Activated CD4-positive, alpha-beta T cell treated with anti-CD3 and anti-CD28 coated beads for 36 hours (primary cell): Measurements from ENCODE around the gene UBE2K. TPM values are rescaled to one million over a fixed set of nuclear protein-coding genes. Genes with fewer than 3 reads are reported as not detected.
"Not testable (repeated sequence)": the region's sequence is repeated elsewhere in the genome, so short reads cannot be mapped to it uniquely, and the experiment has no call there.

Source experiments
- ATAC-seq: fragments of 200-7000 bp; cut with Tn5 transposase; one replicate; pipeline ENCODE4 v1.10.0; 2021; ENCODE audit warnings: mild to moderate bottlenecking, moderate library complexity
- CTCF ChIA-PET: fragments of 350-600 bp; sonication (Branson Sonifier 250); formaldehyde crosslinking; loops from one replicate; lab custom pipeline; 2021; ENCODE audit warnings: antibody characterized with exemption; lab: Charles Lee
- POLR2A ChIA-PET: fragments of 350-600 bp; sonication (Branson Sonifier 250); formaldehyde crosslinking; loops from one replicate; lab custom pipeline; 2021; ENCODE audit warnings: antibody characterized with exemption, inconsistent platforms; lab: Charles Lee
- DNase-seq: peaks from one replicate; pipeline ENCODE4 v3.0.0-alpha.2; 2020
- H3K27ac Mint-ChIP-seq: one replicate; pipeline ENCODE4 v1.8.0; 2021; ENCODE audit warnings: mixed read lengths
- H3K27me3 Mint-ChIP-seq: one replicate; pipeline ENCODE4 v1.8.0; 2021; ENCODE audit warnings: mixed read lengths
- H3K36me3 Mint-ChIP-seq: one replicate; pipeline ENCODE4 v1.8.0; 2021; ENCODE audit warnings: low read depth, mixed read lengths
- H3K4me1 Mint-ChIP-seq: one replicate; pipeline ENCODE4 v1.8.0; 2021; ENCODE audit warnings: mixed read lengths
- H3K4me3 Mint-ChIP-seq: one replicate; pipeline ENCODE4 v1.8.0; 2021; ENCODE audit warnings: mild to moderate bottlenecking, moderate library complexity, mixed read lengths
- H3K9me3 Mint-ChIP-seq: one replicate; pipeline ENCODE4 v1.8.0; 2021; ENCODE audit warnings: low read depth, mixed read lengths
- intact Hi-C, 2 experiments: fragments of 100-400 bp; cut with DNase I in 1 of 2; cut with micrococcal nuclease in 1 of 2; formaldehyde crosslinking; loops; one replicate each; pipeline versions ENCODE4 v1.14.2 to v1.15.1; 2022 to 2024; cut with DNase I, micrococcal nuclease
- total RNA-seq, 2 experiments: library from RNA; stranded (reverse); gene quantifications; one replicate each; pipeline ENCODE4 v1.2.3, GENCODE V29; 2021

Gene UBE2K, protein sequence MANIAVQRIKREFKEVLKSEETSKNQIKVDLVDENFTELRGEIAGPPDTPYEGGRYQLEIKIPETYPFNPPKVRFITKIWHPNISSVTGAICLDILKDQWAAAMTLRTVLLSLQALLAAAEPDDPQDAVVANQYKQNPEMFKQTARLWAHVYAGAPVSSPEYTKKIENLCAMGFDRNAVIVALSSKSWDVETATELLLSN
- 100 to 1,000 TPM in 1 of 2 experiments, 10 to 100 TPM in 1; 87.2 to 122 TPM for total RNA-seq

DNA sequence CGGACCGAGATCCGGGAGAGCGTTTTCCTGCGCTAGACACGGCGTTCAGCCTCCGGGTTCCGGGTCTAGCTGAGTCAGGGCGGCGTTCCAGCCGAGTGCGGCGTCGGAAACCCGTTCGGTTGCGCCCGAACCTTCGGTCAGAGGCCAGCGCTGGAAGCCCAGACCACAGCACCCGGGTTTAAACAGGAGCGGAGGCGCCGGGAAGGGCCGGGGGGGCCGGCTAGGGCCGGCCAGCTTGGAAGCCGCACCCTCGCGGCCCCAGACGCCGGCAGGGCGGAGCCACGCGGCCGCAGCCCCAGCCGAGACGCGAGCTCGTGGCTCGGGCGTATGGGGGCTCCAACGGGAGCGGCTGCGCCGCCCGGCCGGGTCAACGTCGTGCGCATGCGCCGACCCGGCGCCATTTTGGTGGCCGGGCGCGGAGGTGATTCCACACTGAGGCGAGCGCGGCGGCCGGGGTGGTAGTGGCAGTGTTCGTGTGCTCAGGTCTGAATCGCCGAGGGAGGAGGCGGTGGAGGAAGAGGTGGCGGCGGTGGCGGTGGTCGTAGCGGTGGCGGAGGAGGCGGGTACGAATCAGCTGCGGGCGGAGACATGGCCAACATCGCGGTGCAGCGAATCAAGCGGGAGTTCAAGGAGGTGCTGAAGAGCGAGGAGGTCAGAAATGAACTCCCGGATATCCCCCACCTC, at the start of gene UBE2K:
Gene UBE2K, plus strand, starts transcription at position 397 of the 684 bp plus-strand sequence. Its CDS starts 192 bp downstream, at position 589.
- DNase-seq (peak; percentile 93), ATAC-seq (peak; percentile 87)
- Mint-ChIP-seq H3K4me1 (peaks cover 28% of the 10 kb centered on the region), H3K4me3 (peak within 1 kb of the TSS; percentile 99), H3K9me3 (no peaks in the 10 kb centered on the region), H3K36me3 (peaks cover 14% of the 10 kb centered on the region), H3K27ac (peak within 1 kb of the TSS; percentile 99), H3K27me3 (no peaks in the 10 kb centered on the region)
- ChIA-PET POLR2A (interaction anchor here (0.6 to 1.2 kb wide), 3 partner anchors 19 to 278 kb away, joined by 3 to 4 read pairs (median 3); no protein-coding TSS in a partner anchor), CTCF (interaction anchor here (0.6 to 1.0 kb wide), 7 partner anchors 14 to 1011 kb away, joined by 3 to 4 read pairs (median 3); no protein-coding TSS in a partner anchor)
- intact Hi-C loops = loop anchor here (1.0 to 10.0 kb wide), 14 partner anchors 49 to 619 kb away; partner anchors contain the start of genes LIAS (in 2 of the 2), UGDH (in 2 of the 2), N4BP2 (in 1 of the 2) and PDS5A (in 1 of the 2)

DNA sequence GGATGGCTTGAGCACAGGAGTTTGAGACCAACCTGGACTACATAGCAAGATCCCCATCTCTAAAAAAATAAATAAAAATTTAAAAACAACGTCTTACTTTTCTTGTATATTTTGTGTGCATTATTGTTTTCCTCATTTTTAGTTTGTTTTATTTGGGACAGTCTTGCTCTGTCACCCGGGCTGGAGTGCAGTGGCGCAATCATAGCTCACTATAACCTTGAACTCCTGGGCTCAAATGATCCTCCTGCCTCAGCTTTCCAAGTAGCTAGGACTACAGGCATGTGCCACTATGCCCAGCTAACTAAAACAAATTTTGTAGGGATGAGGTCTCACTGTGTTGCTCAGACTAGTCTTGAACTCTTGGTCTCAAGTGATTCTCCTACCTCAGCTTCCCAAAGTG, 49.7 kb upstream of the UBE2K start:
- H3K9me3 Mint-ChIP-seq = no peaks in the 10 kb centered on the region
- no peak overlapping the region for H3K27ac Mint-ChIP-seq
- DNase-seq (no peak), ATAC-seq (no peak)
- ChIA-PET CTCF (interaction anchor here (0.5 to 1.5 kb wide), 4 partner anchors 9 to 180 kb away, joined by 3 read pairs; no protein-coding TSS in a partner anchor), POLR2A (interaction anchor here (0.6 kb wide), 1 partner anchor 99 kb away, joined by 5 read pairs; no protein-coding TSS in a partner anchor)
- H3K27me3 Mint-ChIP-seq = no peaks in the 10 kb centered on the region
- H3K36me3 Mint-ChIP-seq = no peaks in the 10 kb centered on the region
- no peak overlapping the region for H3K4me3 Mint-ChIP-seq
- no peaks in the 10 kb centered on the region for H3K4me1 Mint-ChIP-seq
- intact Hi-C loops = no loop called here

DNA sequence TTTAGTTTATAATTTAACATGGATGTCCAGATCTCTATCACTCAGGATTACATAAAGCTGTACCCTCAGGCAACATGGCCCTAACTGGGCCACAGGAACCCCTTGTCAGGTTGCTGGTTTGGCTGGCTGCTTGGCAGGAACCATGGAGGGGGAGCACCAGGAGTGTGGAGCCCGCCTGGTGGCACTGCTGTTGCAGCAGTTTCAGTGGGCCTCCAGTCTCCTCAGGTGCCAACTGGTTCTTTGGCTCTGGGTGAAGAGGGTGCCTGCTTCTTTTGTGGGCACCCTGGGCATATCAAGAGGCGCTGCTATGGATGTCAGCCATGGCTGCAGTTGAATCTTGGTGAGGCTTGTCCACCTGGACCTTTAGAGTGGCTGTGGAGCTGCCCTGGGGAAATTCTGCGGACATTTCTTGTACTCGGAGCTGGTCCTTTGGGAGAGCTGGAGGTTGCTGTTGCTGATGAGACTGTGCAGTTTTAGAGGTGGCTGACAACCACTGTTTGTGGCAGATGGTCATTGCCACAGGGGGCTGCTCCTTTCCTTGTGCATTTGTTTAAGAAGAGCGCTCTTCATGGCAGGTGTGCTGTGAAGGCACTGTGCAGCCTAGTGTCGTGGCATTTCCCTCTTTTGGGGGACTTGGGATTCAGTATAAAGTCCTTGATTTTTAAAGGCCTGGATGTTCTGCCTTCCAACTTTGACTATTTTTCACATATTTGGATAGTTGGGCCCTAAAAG, 48.9 kb upstream of the UBE2K start:
- intact Hi-C loops = no loop called here
- Mint-ChIP-seq H3K27ac (no peak overlapping the region), H3K9me3 (no peaks in the 10 kb centered on the region), H3K4me1 (no peaks in the 10 kb centered on the region), H3K36me3 (no peaks in the 10 kb centered on the region), H3K27me3 (no peaks in the 10 kb centered on the region), H3K4me3 (no peak overlapping the region)
- no peak for DNase-seq
- POLR2A ChIA-PET = no interaction called here
- no peak for ATAC-seq
- CTCF ChIA-PET = interaction anchor here (0.8 to 1.5 kb wide), 2 partner anchors 12 to 180 kb away, joined by 3 read pairs; no protein-coding TSS in a partner anchor

DNA sequence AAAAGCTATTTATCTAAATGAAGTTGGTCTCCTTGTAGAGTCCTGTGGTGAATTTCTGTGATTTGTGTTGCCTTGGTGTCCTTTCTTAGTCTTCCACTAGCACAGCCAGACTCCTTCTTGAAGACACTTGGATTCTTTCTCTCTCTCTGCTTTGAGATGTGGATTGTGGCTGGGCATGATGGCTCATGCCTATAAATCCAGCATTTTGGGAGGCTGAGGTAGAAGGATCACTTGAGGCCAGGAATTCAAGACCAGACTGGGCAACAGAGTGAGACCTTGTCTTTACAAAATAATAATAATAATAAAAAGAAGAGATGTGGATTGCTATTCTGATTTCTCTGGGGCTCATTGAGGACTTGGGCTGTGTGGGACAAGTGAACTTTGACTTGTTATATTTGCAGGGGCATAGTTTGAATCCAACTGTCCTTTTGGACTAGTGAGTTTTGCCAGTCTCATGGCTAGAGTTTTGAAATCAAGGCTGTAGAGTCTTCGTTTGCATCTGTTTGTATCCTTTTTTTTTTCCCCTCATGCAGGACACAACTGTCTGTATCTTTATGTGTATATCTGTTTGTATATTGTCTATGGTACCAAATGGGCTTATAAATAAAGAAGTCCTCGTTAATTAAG, 48.2 kb upstream of the UBE2K start:
- H3K9me3 Mint-ChIP-seq = no peaks in the 10 kb centered on the region
- H3K27ac Mint-ChIP-seq = no peak overlapping the region
- intact Hi-C loops = no loop called here
- no peaks in the 10 kb centered on the region for H3K27me3 Mint-ChIP-seq
- H3K4me3 Mint-ChIP-seq = no peak overlapping the region
- DNase-seq (no peak), ATAC-seq (no peak)
- H3K4me1 Mint-ChIP-seq = no peaks in the 10 kb centered on the region
- POLR2A ChIA-PET = no interaction called here
- CTCF ChIA-PET = no interaction called here
- no peaks in the 10 kb centered on the region for H3K36me3 Mint-ChIP-seq

DNA sequence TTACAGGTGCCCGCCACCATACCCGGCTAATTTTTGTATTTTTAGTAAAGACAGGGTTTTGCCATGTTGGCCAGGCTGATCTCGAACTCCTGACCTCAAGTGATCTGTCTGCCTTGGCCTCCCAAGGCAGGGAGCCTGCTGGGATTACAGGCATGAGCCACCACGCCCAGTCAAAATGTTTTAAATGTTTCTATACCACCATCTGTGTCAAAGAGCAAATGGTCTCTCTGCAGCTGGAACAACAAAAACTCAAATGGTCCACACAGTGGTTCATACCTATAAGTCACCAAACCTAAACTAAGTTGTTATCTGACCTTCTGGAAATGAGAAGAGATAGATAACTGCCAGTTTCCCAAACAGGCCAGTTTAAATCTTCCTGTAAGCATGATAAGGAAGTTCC, 46.4 kb upstream of the UBE2K start:
- POLR2A ChIA-PET, DNase-seq, H3K36me3 Mint-ChIP-seq, H3K27ac Mint-ChIP-seq, intact Hi-C loops, H3K9me3 Mint-ChIP-seq, H3K4me1 Mint-ChIP-seq, H3K27me3 Mint-ChIP-seq, H3K4me3 Mint-ChIP-seq, ATAC-seq: not testable (repeated sequence)
- CTCF ChIA-PET = interaction anchor here (0.6 kb wide), 1 partner anchor 743 kb away, joined by 3 read pairs; no protein-coding TSS in a partner anchor

DNA sequence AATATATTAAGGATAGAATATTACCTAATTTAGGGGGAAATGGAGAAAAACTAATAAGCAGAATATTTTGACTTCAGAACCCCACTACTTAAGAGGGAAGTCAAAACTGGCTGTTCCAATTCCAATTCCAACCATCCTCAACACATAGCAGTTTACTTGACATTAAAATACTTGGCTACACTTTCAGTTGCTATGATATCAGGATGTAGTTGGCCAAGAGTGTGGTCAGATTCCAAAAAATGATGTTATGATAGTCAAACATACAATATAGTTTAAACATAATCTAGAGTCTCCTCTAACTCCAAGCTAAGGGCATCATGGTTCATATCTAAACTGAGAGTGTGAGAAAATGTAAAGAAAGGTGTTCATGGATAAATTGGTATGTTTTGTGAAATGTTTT, 42.7 kb upstream of the UBE2K start:
- CTCF ChIA-PET = no interaction called here
- intact Hi-C loops = no loop called here
- no peaks in the 10 kb centered on the region for H3K36me3 Mint-ChIP-seq
- H3K4me1 Mint-ChIP-seq = peaks cover 4% of the 10 kb centered on the region
- H3K27ac Mint-ChIP-seq = no peak overlapping the region
- H3K27me3 Mint-ChIP-seq = no peaks in the 10 kb centered on the region
- H3K9me3 Mint-ChIP-seq = no peaks in the 10 kb centered on the region
- ATAC-seq (no peak), DNase-seq (no peak)
- no peak overlapping the region for H3K4me3 Mint-ChIP-seq
- POLR2A ChIA-PET = no interaction called here

DNA sequence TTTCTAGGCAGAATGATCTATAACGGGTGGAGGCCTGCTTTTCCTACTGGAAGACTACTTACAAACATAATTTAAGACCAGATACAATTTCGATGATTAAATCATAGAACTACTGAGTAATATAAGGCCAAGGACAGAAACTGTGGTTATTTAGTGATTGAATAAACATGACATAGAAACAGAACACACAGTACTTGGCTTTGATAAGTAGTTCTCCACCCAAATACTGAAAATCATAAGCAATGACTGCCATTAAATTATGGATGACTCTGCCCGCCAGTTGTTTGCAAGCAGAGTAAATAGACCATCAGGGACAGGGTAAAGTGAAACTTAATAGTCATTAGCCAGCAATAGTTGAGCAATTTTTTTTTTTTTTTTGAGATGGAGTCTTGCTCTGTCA, 42.1 kb upstream of the UBE2K start:
- intact Hi-C loops = no loop called here
- CTCF ChIA-PET = no interaction called here
- DNase-seq (no peak), ATAC-seq (no peak)
- POLR2A ChIA-PET = no interaction called here
- Mint-ChIP-seq H3K4me1 (peaks cover 4% of the 10 kb centered on the region), H3K4me3 (no peak overlapping the region), H3K27me3 (no peaks in the 10 kb centered on the region), H3K36me3 (no peaks in the 10 kb centered on the region), H3K9me3 (no peaks in the 10 kb centered on the region), H3K27ac (no peak overlapping the region)

DNA sequence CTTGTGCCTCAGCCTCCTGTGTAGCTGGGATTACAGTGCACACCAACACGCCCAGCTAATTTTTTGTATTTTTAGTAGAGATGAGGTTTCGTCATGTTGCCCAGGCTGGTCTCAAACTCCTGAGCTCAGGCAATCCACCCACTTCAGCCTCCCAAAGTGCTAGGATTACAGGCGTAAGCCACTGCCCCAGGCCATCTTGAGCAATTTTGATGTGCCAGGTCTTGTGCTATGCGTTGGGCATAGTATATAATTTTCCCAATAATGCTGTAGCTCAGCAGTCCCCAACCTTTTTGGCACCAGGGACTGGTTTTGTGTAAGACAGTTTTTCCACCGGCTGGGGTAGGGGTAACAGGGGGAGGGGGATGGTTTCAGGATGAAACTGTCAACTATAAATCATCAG, 41.3 kb upstream of the UBE2K start:
- H3K4me3 Mint-ChIP-seq, intact Hi-C loops, POLR2A ChIA-PET, H3K27ac Mint-ChIP-seq, H3K4me1 Mint-ChIP-seq, H3K27me3 Mint-ChIP-seq, DNase-seq, H3K9me3 Mint-ChIP-seq, ATAC-seq, H3K36me3 Mint-ChIP-seq: not testable (repeated sequence)
- CTCF ChIA-PET = interaction anchor here (0.7 to 0.9 kb wide), 2 partner anchors 9 to 25 kb away, joined by 3 to 5 read pairs; no protein-coding TSS in a partner anchor

DNA sequence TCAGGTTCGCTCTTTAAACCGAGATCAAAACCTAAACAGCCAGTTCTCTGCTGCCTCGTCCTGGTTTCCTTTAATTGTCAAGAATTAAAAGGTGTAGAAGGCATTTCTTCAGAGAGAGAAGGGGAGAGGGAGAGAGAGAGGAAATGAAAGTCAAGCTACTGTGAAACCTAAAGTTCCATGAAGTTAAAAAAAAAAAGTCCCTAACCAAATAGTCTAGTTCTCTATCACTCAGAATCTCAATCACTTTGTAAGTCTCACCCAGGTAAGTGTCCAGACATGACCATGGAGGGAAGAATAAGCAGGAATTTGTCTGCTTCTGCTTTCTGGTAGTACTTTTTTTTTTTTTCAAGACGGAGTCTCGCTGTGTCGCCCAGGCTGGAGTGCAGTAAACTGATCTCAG, 40.5 kb upstream of the UBE2K start:
- peaks cover 4% of the 10 kb centered on the region for H3K4me1 Mint-ChIP-seq
- no peak for ATAC-seq
- H3K4me3 Mint-ChIP-seq = no peak overlapping the region
- H3K9me3 Mint-ChIP-seq = no peaks in the 10 kb centered on the region
- H3K27ac Mint-ChIP-seq = no peak overlapping the region
- CTCF ChIA-PET = interaction anchor here (0.7 kb wide), 1 partner anchor 24 kb away, joined by 5 read pairs; no protein-coding TSS in a partner anchor
- no peak for DNase-seq
- H3K27me3 Mint-ChIP-seq = no peaks in the 10 kb centered on the region
- H3K36me3 Mint-ChIP-seq = no peaks in the 10 kb centered on the region
- POLR2A ChIA-PET = no interaction called here
- intact Hi-C loops = no loop called here

DNA sequence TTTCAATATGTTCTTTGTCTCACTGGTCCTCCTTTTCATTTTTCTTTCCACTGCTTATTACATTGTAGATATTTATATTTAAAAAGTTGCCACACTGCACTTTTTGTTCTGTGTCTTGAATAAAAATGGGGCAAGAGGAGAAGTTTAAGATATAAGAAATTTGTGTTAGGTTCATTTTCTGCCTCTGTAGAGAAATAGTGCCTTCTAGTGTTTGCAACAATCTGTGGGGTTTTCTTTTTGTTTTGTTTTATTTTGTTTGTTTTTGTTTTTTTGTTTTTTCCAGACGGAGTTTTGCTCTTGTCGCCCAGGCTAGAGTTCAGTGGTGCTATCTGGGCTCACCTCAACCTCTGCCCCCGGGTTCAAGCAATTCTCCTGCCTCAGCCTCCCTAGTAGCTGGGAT, 39.2 kb upstream of the UBE2K start:
- ChIA-PET CTCF (interaction anchor here (0.6 to 0.7 kb wide), 2 partner anchors 185 to 745 kb away, joined by 3 to 5 read pairs; no protein-coding TSS in a partner anchor), POLR2A (interaction anchor here (0.6 kb wide), 3 partner anchors 20 to 892 kb away, joined by 3 to 5 read pairs (median 3); partner anchors contain the start of gene SMIM14)
- no peaks in the 10 kb centered on the region for H3K9me3 Mint-ChIP-seq
- no peak overlapping the region for H3K4me3 Mint-ChIP-seq
- H3K27me3 Mint-ChIP-seq = no peaks in the 10 kb centered on the region
- intact Hi-C loops = loop anchor here in 1 of 2 experiments (2.0 kb wide), 1 partner anchor 190 kb away; no protein-coding TSS in a partner anchor
- DNase-seq = no peak
- H3K36me3 Mint-ChIP-seq = no peaks in the 10 kb centered on the region
- H3K4me1 Mint-ChIP-seq = peaks cover 4% of the 10 kb centered on the region
- no peak for ATAC-seq
- H3K27ac Mint-ChIP-seq = no peak overlapping the region
